Measurements from ENCODE around the gene CD48. TPM values are rescaled to one million over a fixed set of nuclear protein-coding genes. Genes with fewer than 3 reads are reported as not detected.
A peak's percentile ranks its signal among the peaks of the same experiment; 100 is the strongest.

Gene CD48
- total RNA-seq, 6 experiments from 2014 or later: not detected

DNA sequence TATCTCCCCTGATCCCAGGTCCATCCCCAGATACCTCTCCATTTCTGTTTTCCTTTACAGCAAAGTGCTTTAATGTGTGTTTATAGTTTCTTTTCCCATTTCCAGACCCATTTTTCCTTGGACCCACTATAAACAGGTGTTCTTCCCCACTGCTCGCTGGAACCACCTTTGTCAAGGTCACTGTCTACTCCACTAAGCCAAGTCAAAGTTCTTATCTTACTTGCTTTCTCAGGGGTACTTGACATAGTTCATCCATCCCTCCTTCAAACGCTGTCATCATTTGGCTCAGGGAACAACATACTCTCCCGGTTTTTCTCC lies 73.1 kb downstream of the CD48 start:
- no peak for DNase-seq
- TF ChIP-seq, protein P1, sequence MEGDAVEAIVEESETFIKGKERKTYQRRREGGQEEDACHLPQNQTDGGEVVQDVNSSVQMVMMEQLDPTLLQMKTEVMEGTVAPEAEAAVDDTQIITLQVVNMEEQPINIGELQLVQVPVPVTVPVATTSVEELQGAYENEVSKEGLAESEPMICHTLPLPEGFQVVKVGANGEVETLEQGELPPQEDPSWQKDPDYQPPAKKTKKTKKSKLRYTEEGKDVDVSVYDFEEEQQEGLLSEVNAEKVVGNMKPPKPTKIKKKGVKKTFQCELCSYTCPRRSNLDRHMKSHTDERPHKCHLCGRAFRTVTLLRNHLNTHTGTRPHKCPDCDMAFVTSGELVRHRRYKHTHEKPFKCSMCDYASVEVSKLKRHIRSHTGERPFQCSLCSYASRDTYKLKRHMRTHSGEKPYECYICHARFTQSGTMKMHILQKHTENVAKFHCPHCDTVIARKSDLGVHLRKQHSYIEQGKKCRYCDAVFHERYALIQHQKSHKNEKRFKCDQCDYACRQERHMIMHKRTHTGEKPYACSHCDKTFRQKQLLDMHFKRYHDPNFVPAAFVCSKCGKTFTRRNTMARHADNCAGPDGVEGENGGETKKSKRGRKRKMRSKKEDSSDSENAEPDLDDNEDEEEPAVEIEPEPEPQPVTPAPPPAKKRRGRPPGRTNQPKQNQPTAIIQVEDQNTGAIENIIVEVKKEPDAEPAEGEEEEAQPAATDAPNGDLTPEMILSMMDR (IDR thresholded peaks at IDR 0.05): no peak
- H3K4me3 Mint-ChIP-seq: peak overlapping the region; percentile 54; the same call in 1 of the 2 replicates
- peaks cover 2% of the 10 kb centered on the region for H3K27me3 Mint-ChIP-seq (ENCODE audit: insufficient read depth)
- no peak overlapping the region for H3K27ac Mint-ChIP-seq
- H3K4me1 Mint-ChIP-seq (ENCODE audit: low read depth): peaks cover 33% of the 10 kb centered on the region
- no peaks in the 10 kb centered on the region for H3K9me3 Mint-ChIP-seq
- no peaks in the 10 kb centered on the region for H3K36me3 Mint-ChIP-seq (ENCODE audit: low read depth)

DNA sequence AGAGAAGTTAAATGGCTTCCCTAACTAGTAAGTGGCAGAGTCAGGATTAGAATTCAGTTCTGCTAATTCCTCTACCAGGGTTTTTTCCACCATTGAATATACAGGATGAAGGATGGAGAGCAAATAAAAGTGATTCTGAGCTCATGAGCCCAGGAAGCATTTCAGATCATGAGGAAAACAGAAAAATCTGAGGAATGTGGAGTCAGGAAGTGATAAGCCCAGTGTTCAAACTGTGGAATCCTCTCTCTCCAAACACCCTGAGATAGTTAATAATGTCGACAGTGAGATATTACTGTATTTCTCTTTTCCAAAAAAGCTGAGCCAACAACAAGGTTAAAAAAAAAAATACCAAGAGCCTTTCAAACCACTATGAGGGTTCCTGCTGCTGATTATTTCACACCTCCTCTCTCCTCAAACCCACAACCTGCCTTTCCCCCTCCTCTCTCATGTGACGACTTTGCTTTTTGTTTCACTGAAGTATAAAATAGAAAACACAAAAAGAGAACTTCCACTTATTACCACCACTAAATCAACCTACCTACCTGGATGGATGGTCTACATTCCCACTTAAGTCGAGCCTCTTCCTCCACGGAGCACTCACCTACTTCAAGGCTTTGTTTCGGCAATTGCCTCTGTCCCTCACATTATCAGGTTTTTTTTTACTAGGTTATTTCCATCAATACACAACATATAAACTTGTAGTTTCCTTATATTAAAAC lies 73.6 kb downstream of the CD48 start:
- H3K9me3 Mint-ChIP-seq: no peaks in the 10 kb centered on the region
- TF ChIP-seq, protein P1 (IDR thresholded peaks at IDR 0.05): no peak
- DNase-seq: no peak
- peaks cover 2% of the 10 kb centered on the region for H3K27me3 Mint-ChIP-seq (ENCODE audit: insufficient read depth)
- peak overlapping the region; percentile 54 for H3K4me3 Mint-ChIP-seq
- no peaks in the 10 kb centered on the region for H3K36me3 Mint-ChIP-seq (ENCODE audit: low read depth)
- H3K27ac Mint-ChIP-seq: no peak overlapping the region
- peaks cover 33% of the 10 kb centered on the region for H3K4me1 Mint-ChIP-seq (ENCODE audit: low read depth)

DNA sequence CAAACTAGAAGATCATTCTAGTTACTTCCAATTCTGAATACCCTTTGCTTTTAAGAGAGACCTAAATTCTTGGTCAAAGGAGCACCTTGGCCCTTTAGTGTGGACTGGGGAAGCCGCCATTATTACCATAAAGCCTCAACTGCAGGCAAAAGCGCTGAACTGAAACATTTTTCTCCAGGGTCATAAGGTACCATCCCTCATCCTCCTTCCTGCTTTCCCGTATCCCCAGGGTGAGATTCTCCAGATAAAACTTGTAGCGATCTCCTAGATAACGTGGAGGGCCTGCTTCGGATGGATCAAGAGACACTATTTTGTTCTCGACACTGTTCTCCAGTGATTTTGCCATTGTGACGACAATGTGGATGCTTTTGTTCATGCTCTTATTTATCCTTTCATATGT lies 74.6 kb downstream of the CD48 start:
- Mint-ChIP-seq H3K4me3 (no peak overlapping the region; the same call in 1 of the 2 replicates), H3K36me3 (ENCODE audit: low read depth) (no peaks in the 10 kb centered on the region), H3K9me3 (no peaks in the 10 kb centered on the region), H3K4me1 (ENCODE audit: low read depth) (peaks cover 33% of the 10 kb centered on the region), H3K27me3 (ENCODE audit: insufficient read depth) (peaks cover 2% of the 10 kb centered on the region), H3K27ac (no peak overlapping the region)
- TF ChIP-seq, protein P1 (IDR thresholded peaks at IDR 0.05): no peak
- DNase-seq: no peak

DNA sequence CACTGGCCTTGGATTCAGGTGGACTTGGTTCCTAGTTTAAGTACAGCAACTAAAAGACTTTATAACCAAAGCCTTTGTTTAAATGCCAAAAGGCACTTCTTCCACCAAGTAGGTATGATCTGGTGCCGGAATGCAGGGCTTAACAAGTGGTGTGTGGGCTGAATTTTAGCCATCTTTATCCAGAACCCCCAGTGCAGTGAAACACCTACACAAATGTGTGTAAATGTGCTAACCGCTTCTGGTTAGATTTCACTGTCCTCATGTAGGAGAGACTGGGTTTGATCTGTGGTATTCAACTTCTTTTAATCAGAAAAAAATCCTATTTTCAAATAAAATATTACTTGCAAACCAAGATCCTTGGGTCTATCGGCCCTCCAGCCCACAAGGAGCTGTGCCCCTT lies 75.1 kb downstream of the CD48 start:
- Mint-ChIP-seq H3K4me1 (ENCODE audit: low read depth) (peaks cover 33% of the 10 kb centered on the region), H3K9me3 (no peaks in the 10 kb centered on the region), H3K27me3 (ENCODE audit: insufficient read depth) (peaks cover 2% of the 10 kb centered on the region)

DNA sequence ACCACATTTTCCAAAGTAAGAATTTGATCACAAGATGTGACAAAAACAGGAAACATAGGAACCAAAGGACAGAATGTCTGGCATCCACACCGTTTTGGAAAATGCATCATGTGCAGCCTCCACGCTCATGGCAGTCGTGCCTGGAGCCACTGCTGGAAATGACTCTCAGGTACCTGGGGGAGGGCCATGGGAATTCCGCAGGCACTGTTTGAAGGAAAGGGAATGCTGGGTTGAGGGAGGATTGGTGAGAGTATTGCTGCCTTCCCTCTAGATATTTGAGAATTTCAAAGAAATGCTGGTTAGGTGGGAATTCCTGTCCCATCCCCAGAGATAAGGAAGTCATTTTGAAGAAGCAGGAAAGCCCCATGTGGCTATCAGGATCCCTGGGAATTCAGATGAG lies 75.5 kb downstream of the CD48 start:
- peaks cover 33% of the 10 kb centered on the region for H3K4me1 Mint-ChIP-seq (ENCODE audit: low read depth)
- peaks cover 2% of the 10 kb centered on the region for H3K27me3 Mint-ChIP-seq (ENCODE audit: insufficient read depth)
- no peaks in the 10 kb centered on the region for H3K9me3 Mint-ChIP-seq
- DNase-seq: no peak
- H3K4me3 Mint-ChIP-seq: no peak overlapping the region
- no peak overlapping the region for H3K27ac Mint-ChIP-seq
- H3K36me3 Mint-ChIP-seq (ENCODE audit: low read depth): no peaks in the 10 kb centered on the region
- TF ChIP-seq, protein P1 (IDR thresholded peaks at IDR 0.05): no peak

More for the DNA sequence above, 75.1 kb downstream of the CD48 start:
- DNase-seq: no peak
- Mint-ChIP-seq H3K4me3 (no peak overlapping the region), H3K27ac (no peak overlapping the region), H3K36me3 (ENCODE audit: low read depth) (no peaks in the 10 kb centered on the region)
- TF ChIP-seq, protein P1 (IDR thresholded peaks at IDR 0.05): no peak

Data from HFFc6 (cell line).